ENCODE data around the gene ZNF831.

The ZNF831 gene

GRCh38 chr20:59157961-59158541 is 5.6 kb upstream of the ZNF831 start:
- H3K36me3 Mint-ChIP-seq (ENCODE audit: low read depth), result no peaks in the 10 kb centered on the region
- peaks cover 96% of the 10 kb centered on the region for H3K4me1 Mint-ChIP-seq (ENCODE audit: low read depth)
- no peak for DNase-seq
- H3K9me3 Mint-ChIP-seq, result no peaks in the 10 kb centered on the region
- H3K27me3 Mint-ChIP-seq, result no peaks in the 10 kb centered on the region
- H3K4me3 Mint-ChIP-seq, result no peak overlapping the region
- peak overlapping the region; percentile 48 for H3K27ac Mint-ChIP-seq

- Mint-ChIP-seq H3K4me3 (peak overlapping the region; percentile 76), H3K27me3 (no peaks in the 10 kb centered on the region), H3K4me1 (ENCODE audit: low read depth) (peaks cover 96% of the 10 kb centered on the region), H3K9me3 (no peaks in the 10 kb centered on the region), H3K27ac (peak overlapping the region; percentile 35), H3K36me3 (ENCODE audit: low read depth) (no peaks in the 10 kb centered on the region)
- DNase-seq, result no peak
Measured at GRCh38 chr20:59158673-59159072, 4.9 kb upstream of the ZNF831 start.

GRCh38 chr20:59159091-59159490 is 4.5 kb upstream of the ZNF831 start:
- Mint-ChIP-seq H3K4me1 (ENCODE audit: low read depth) (peaks cover 96% of the 10 kb centered on the region), H3K27me3 (no peaks in the 10 kb centered on the region)

GRCh38 chr20:59159493-59160376 is 3.9 kb upstream of the ZNF831 start:
- peak overlapping the region; percentile 95 for H3K27ac Mint-ChIP-seq
- H3K4me1 Mint-ChIP-seq (ENCODE audit: low read depth), result peaks cover 93% of the 10 kb centered on the region
- H3K4me3 Mint-ChIP-seq, result peak overlapping the region; percentile 76
- H3K27me3 Mint-ChIP-seq, result no peaks in the 10 kb centered on the region
- peak; percentile 72 for DNase-seq
- H3K36me3 Mint-ChIP-seq (ENCODE audit: low read depth), result no peaks in the 10 kb centered on the region
- no peaks in the 10 kb centered on the region for H3K9me3 Mint-ChIP-seq

More at GRCh38 chr20:59159091-59159490, 4.5 kb upstream of the ZNF831 start:
- Mint-ChIP-seq H3K27ac (peak overlapping the region; percentile 95), H3K9me3 (no peaks in the 10 kb centered on the region), H3K4me3 (peak overlapping the region; percentile 76), H3K36me3 (ENCODE audit: low read depth) (no peaks in the 10 kb centered on the region)
- DNase-seq, result no peak

- H3K27me3 Mint-ChIP-seq, result no peaks in the 10 kb centered on the region
- no peaks in the 10 kb centered on the region for H3K9me3 Mint-ChIP-seq
- H3K27ac Mint-ChIP-seq, result peak overlapping the region; percentile 95
- peak overlapping the region; percentile 76 for H3K4me3 Mint-ChIP-seq
- DNase-seq, result no peak
- H3K36me3 Mint-ChIP-seq (ENCODE audit: low read depth), result no peaks in the 10 kb centered on the region
- H3K4me1 Mint-ChIP-seq (ENCODE audit: low read depth), result peaks cover 93% of the 10 kb centered on the region
Measured at GRCh38 chr20:59160389-59161115, 3.1 kb upstream of the ZNF831 start.

- peak overlapping the region; percentile 39 for H3K4me3 Mint-ChIP-seq
- DNase-seq, result no peak
- H3K27ac Mint-ChIP-seq, result peak overlapping the region; percentile 95
- no peaks in the 10 kb centered on the region for H3K36me3 Mint-ChIP-seq (ENCODE audit: low read depth)
- no peaks in the 10 kb centered on the region for H3K27me3 Mint-ChIP-seq
- H3K9me3 Mint-ChIP-seq, result no peaks in the 10 kb centered on the region
- peaks cover 96% of the 10 kb centered on the region for H3K4me1 Mint-ChIP-seq (ENCODE audit: low read depth)
Measured at GRCh38 chr20:59161721-59162120, 1.9 kb upstream of the ZNF831 start.

GRCh38 chr20:59164686-59165391 is 1.2 kb downstream of the ZNF831 start:
- H3K27me3 Mint-ChIP-seq, result no peaks in the 10 kb centered on the region
- no peak for DNase-seq
- H3K36me3 Mint-ChIP-seq (ENCODE audit: low read depth), result peaks cover 11% of the 10 kb centered on the region
- H3K4me3 Mint-ChIP-seq, result peak overlapping the region; percentile 81
- H3K4me1 Mint-ChIP-seq (ENCODE audit: low read depth), result peaks cover 94% of the 10 kb centered on the region
- H3K27ac Mint-ChIP-seq, result peak overlapping the region; percentile 97
- H3K9me3 Mint-ChIP-seq, result no peaks in the 10 kb centered on the region

- Mint-ChIP-seq H3K4me3 (peak overlapping the region; percentile 81), H3K4me1 (ENCODE audit: low read depth) (peaks cover 94% of the 10 kb centered on the region), H3K36me3 (ENCODE audit: low read depth) (peaks cover 17% of the 10 kb centered on the region), H3K27ac (peak overlapping the region; percentile 97), H3K9me3 (peaks cover 2% of the 10 kb centered on the region), H3K27me3 (no peaks in the 10 kb centered on the region)
- no peak for DNase-seq
Measured at GRCh38 chr20:59165396-59165795, 1.8 kb downstream of the ZNF831 start.

- Mint-ChIP-seq H3K9me3 (peaks cover 3% of the 10 kb centered on the region), H3K27ac (peak overlapping the region; percentile 97), H3K4me1 (ENCODE audit: low read depth) (peaks cover 94% of the 10 kb centered on the region), H3K4me3 (peak overlapping the region; percentile 81), H3K36me3 (ENCODE audit: low read depth) (peaks cover 18% of the 10 kb centered on the region), H3K27me3 (no peaks in the 10 kb centered on the region)
- no peak for DNase-seq
Measured at GRCh38 chr20:59165891-59166709, 2.5 kb downstream of the ZNF831 start.

GRCh38 chr20:59170406-59171349 is 7.1 kb downstream of the ZNF831 start:
- Mint-ChIP-seq H3K4me3 (no peak overlapping the region), H3K27ac (peak overlapping the region; percentile 62), H3K27me3 (no peaks in the 10 kb centered on the region), H3K36me3 (ENCODE audit: low read depth) (peaks cover 45% of the 10 kb centered on the region), H3K4me1 (ENCODE audit: low read depth) (peaks cover 96% of the 10 kb centered on the region), H3K9me3 (peaks cover 3% of the 10 kb centered on the region)
- no peak for DNase-seq

- Mint-ChIP-seq H3K9me3 (peaks cover 3% of the 10 kb centered on the region), H3K27me3 (no peaks in the 10 kb centered on the region), H3K4me1 (ENCODE audit: low read depth) (peaks cover 94% of the 10 kb centered on the region), H3K36me3 (ENCODE audit: low read depth) (peaks cover 51% of the 10 kb centered on the region), H3K4me3 (no peak overlapping the region), H3K27ac (no peak overlapping the region)
- DNase-seq, result no peak
Measured at GRCh38 chr20:59171986-59172385, 8.4 kb downstream of the ZNF831 start.

- no peak overlapping the region for H3K4me3 Mint-ChIP-seq
- peaks cover 95% of the 10 kb centered on the region for H3K4me1 Mint-ChIP-seq (ENCODE audit: low read depth)
- no peak for DNase-seq
- no peaks in the 10 kb centered on the region for H3K27me3 Mint-ChIP-seq
- peak overlapping the region; percentile 11 for H3K27ac Mint-ChIP-seq
- H3K36me3 Mint-ChIP-seq (ENCODE audit: low read depth), result peaks cover 50% of the 10 kb centered on the region
- peaks cover 3% of the 10 kb centered on the region for H3K9me3 Mint-ChIP-seq
Measured at GRCh38 chr20:59173938-59174491, 10.4 kb downstream of the ZNF831 start.
